Hematopoietic multipotent progenitor cell treated with erythropoietin and hydrocortisone succinate and interleukin-3 and kit ligand, for 17 days (in vitro differentiated cells): ENCODE results near the gene RNF126.
A peak's percentile ranks its signal among the peaks of the same experiment; 100 is the strongest.
"Not testable (repeated sequence)": the region's sequence is repeated elsewhere in the genome, so short reads cannot be mapped to it uniquely, and the experiment has no call there.

Source experiments
- DNase-seq: peaks from one replicate; pipeline ENCODE4 v3.0.0-alpha.2; 2015; ENCODE audit warnings: low spot score

The RNF126 gene

GRCh38 chr19:646779-647565, 16.0 kb downstream of the RNF126 start:
- DNase-seq, result no peak

- no peak for DNase-seq
Observed at GRCh38 chr19:645912-646778, 16.9 kb downstream of the RNF126 start.

GRCh38 chr19:644789-645188, 18.2 kb downstream of the RNF126 start:
- no peak for DNase-seq

- DNase-seq, result no peak
Observed at GRCh38 chr19:644363-644762, 18.7 kb downstream of the RNF126 start.

GRCh38 chr19:643736-644135, 19.3 kb downstream of the RNF126 start:
- DNase-seq, result no peak

- no peak for DNase-seq
Observed at GRCh38 chr19:642767-643727, 20.0 kb downstream of the RNF126 start.

GRCh38 chr19:641702-642101, 21.3 kb downstream of the RNF126 start:
- DNase-seq, result no peak

- DNase-seq, result no peak
Observed at GRCh38 chr19:640606-641189, 22.3 kb downstream of the RNF126 start.

GRCh38 chr19:640161-640558, 22.9 kb downstream of the RNF126 start:
- no peak for DNase-seq

GRCh38 chr19:639253-640160, 23.5 kb downstream of the RNF126 start, which contains the start of gene FGF22:
Gene FGF22 (plus strand): TSS chr19:639879. CDS start chr19:639926, 47 bp downstream.
- peak; percentile 92 for DNase-seq

GRCh38 chr19:638906-639252, 24.1 kb downstream of the RNF126 start:
- DNase-seq, result no peak

GRCh38 chr19:634975-635652, 27.9 kb downstream of the RNF126 start:
- DNase-seq, result no peak

- no peak for DNase-seq
Observed at GRCh38 chr19:633786-634639, 29.0 kb downstream of the RNF126 start.

- DNase-seq, result peak; percentile 99
Observed at GRCh38 chr19:633068-633785, 29.8 kb downstream of the RNF126 start, which contains the start of gene POLRMT. Gene POLRMT (minus strand): TSS chr19:633537. CDS start chr19:633512, 25 bp downstream.

- peak; percentile 28 for DNase-seq
Observed at GRCh38 chr19:632579-633067, 30.4 kb downstream of the RNF126 start.

- no peak for DNase-seq
Observed at GRCh38 chr19:629961-630714, 32.9 kb downstream of the RNF126 start.

- DNase-seq, result not testable (repeated sequence)
Observed at GRCh38 chr19:629515-629914, 33.5 kb downstream of the RNF126 start.
